Activated T-cell treated with anti-CD3 and anti-CD28 coated beads for 48 hours (primary cell): ENCODE results near the gene PSMA4.
A peak's percentile ranks its signal among the peaks of the same experiment; 100 is the strongest.
"Not testable (repeated sequence)": the region's sequence is repeated elsewhere in the genome, so short reads cannot be mapped to it uniquely, and the experiment has no call there.

ENCODE experiments used
- DNase-seq: peaks from one replicate; pipeline ENCODE4 v3.0.0-alpha.2; 2020; ENCODE audit warnings: low read depth

PSMA4 gene

GRCh38 chr15:78551902-78552301, 11.7 kb downstream of the PSMA4 start:
- no peak for DNase-seq

GRCh38 chr15:78552597-78552996, 12.4 kb downstream of the PSMA4 start:
- DNase-seq, result no peak

GRCh38 chr15:78560201-78560600, 20.0 kb downstream of the PSMA4 start:
- DNase-seq, result not testable (repeated sequence)

DNA sequence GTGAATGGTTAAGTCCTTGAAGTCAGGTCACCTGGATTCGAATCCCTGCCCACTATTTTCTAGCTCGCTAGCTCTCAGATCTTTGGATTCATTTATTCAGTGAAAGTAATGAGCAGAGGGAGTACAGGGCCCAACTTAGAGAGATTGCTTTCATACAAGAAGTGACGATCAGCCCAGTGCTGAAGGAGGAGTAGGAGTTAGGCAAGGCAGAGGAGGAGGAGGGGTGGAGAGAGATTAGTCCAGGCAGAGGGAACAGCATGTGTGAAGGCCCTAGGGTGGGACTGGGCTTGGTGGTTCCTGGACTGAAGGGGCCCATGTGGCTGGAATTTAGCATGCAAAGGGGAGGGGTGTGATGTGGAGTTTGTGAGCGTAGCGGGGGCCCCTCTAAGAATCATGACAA, 21.2 kb downstream of the PSMA4 start:
- DNase-seq, result no peak

DNA sequence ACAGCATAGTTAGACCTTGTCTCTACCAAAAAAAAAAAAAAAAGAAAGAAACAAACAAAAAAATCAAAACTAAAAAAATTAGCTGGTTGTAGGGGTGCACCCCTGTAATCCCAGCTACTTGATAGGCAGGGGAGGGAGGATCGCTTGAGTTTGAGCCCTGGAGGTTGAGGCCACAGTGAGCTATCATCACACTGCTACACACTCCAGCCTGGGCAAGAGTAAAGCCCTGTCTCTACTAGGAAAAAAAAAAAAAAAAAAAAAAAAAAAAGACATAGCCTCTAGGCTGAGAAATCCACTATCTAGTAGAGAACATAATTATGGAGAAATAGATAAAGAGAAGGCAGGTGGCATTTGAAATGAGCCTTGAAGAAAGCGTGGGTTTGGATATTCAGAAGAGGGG, 22.8 kb downstream of the PSMA4 start:
- no peak for DNase-seq

GRCh38 chr15:78564743-78565096, 24.5 kb downstream of the PSMA4 start:
- no peak for DNase-seq

GRCh38 chr15:78565097-78565950, 25.1 kb downstream of the PSMA4 start, which contains the start of gene CHRNA5:
Gene CHRNA5 (plus strand): TSS chr15:78565520. CDS start chr15:78565720, 200 bp downstream.
- DNase-seq, result peak; percentile 78

- DNase-seq, result no peak
These were observed 25.9 kb downstream of the PSMA4 start for GRCh38 chr15:78565951-78566774.

DNA sequence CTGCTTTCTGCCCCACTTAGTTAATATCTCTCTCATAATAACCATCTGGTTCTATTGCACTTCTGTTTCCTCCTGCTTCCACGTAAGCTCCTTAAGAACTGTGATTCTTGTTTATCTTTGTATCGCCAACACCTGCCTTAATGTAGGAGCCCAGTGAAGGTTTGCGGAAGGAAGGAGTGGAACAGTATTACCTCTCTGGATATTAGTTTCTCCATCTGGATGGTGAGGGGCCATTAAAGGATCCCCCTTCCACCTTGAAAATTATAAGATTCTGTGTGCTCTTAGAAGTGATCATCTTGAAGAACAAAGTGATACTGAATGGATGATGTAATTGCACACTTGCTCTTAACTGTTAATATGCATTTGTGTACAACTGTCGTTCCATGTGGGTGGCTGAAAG, 27.3 kb downstream of the PSMA4 start:
- no peak for DNase-seq

DNA sequence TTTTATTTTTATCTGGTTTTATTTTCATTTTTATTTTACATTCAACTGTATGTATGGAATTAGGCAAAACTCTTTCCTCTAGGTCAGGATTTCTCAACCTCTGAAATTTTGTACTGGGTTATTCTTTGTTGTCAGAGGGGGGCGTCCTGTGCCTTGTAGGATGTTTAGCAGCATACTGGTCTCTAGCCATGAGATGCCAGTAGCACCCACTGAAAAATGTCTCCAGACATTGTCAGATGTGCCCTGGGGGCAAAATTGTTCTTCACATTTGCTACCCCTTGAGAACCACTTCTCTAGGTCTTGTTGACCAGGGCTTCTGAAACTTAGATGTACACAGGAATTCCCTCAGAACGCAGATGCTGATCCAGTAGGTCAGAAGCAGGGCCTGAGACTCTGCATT, 30.5 kb downstream of the PSMA4 start:
- no peak for DNase-seq

DNA sequence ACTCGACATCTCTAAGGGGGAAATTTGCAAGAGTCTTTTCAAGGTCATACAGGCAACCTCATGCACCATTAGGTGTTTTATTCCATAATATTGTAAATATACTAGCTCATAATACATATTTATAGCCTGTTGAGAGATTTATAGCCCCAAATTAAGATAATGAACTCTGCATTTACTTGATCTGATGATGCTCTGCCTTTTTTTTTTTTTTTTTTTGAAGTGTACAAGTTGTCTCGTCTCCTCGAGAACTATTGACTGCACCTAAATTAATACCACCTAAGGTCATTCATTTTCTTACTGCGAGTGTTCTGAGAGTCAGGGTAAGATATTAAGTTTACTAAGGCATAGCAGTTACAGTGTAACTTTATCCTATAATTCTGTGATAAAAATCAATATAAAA, 31.1 kb downstream of the PSMA4 start:
- DNase-seq, result no peak

DNA sequence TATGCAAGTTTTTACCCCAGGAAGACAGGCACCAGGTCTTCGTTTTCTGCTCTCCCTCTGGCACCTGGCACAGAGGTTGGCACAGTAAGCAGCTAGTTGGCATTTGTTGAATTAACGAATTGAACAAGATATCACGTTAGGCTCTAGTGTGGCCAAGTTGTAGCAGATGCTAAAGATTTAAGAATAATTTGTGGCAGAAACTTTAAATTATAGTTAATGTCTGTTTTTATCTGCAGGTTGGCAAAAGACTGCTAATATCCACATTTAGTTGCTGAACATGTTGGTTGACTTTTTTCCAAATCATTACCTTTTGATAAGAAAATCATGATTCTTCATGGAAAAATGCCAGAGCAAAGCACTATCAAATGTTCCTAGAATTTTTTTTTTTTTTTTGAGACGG, 33.2 kb downstream of the PSMA4 start:
- no peak for DNase-seq

- no peak for DNase-seq
These were observed 34.7 kb downstream of the PSMA4 start for GRCh38 chr15:78574944-78575343.

- DNase-seq, result no peak
These were observed 57.3 kb downstream of the PSMA4 start for GRCh38 chr15:78597583-78597982.

GRCh38 chr15:78598348-78598747, 58.1 kb downstream of the PSMA4 start:
- DNase-seq, result no peak

- no peak for DNase-seq
These were observed 58.9 kb downstream of the PSMA4 start for GRCh38 chr15:78599189-78599588.
